Endodermal cell (in vitro differentiated cells): Measurements from ENCODE around the gene PPDPF. TPM values are rescaled to one million over a fixed set of nuclear protein-coding genes. Genes with fewer than 3 reads are reported as not detected.

Experiments
- DNase-seq: peaks from one replicate; pipeline ENCODE4 v3.0.0-alpha.2; 2017
- H3K27ac ChIP-seq: 2 replicates; pipeline ENCODE4 v1.5.1; 2013; ENCODE audit warnings: mild to moderate bottlenecking, low read depth, low read length, moderate library complexity
- H3K27me3 ChIP-seq: 2 replicates; pipeline ENCODE4 v1.6.1; 2013; ENCODE audit warnings: mild to moderate bottlenecking, low read length, moderate library complexity; ENCODE audit not compliant: insufficient read depth, control insufficient read depth, poor library complexity, severe bottlenecking
- H3K36me3 ChIP-seq: 2 replicates; pipeline ENCODE4 v1.7.0; 2013; ENCODE audit warnings: mild to moderate bottlenecking, low read length, moderate library complexity; ENCODE audit not compliant: control insufficient read depth, insufficient read depth
- H3K4me1 ChIP-seq: one replicate; pipeline ENCODE4 v1.7.0; 2013; ENCODE audit warnings: low read length; ENCODE audit not compliant: control insufficient read depth, insufficient read depth
- H3K4me3 ChIP-seq: 2 replicates; pipeline ENCODE4 v1.5.1; 2013; ENCODE audit warnings: mild to moderate bottlenecking, low read length, moderate library complexity
- H3K9ac ChIP-seq: 2 replicates; pipeline ENCODE4 v1.6.1; 2013; ENCODE audit warnings: mild to moderate bottlenecking, low read length, moderate library complexity; ENCODE audit not compliant: poor library complexity, severe bottlenecking; ENCODE audit errors: extremely low read depth
- H3K9me3 ChIP-seq: 2 replicates; pipeline ENCODE4 v1.6.1; 2013; ENCODE audit warnings: mild to moderate bottlenecking, low read length, moderate library complexity; ENCODE audit not compliant: control insufficient read depth
- H3K27ac Mint-ChIP-seq: 2 replicates; pipeline ENCODE4 v1.8.0; 2020; ENCODE audit warnings: mixed read lengths
- H3K27me3 Mint-ChIP-seq: 2 replicates; pipeline ENCODE4 v1.8.0; 2021; ENCODE audit warnings: mild to moderate bottlenecking, mixed read lengths; ENCODE audit not compliant: insufficient read depth
- H3K36me3 Mint-ChIP-seq: 2 replicates; pipeline ENCODE4 v1.8.0; 2020; ENCODE audit warnings: low read depth, mixed read lengths
- H3K4me1 Mint-ChIP-seq: 2 replicates; pipeline ENCODE4 v1.8.0; 2020; ENCODE audit warnings: mixed read lengths
- H3K4me3 Mint-ChIP-seq: 2 replicates; pipeline ENCODE4 v1.8.0; 2020; ENCODE audit warnings: mild to moderate bottlenecking, moderate library complexity, mixed read lengths
- H3K9me3 Mint-ChIP-seq: 2 replicates; pipeline ENCODE4 v1.8.0; 2020; ENCODE audit warnings: mild to moderate bottlenecking, mixed read lengths
- WGBS, 2 experiments: methylation state at CpG; one replicate each; pipeline versions ENCODE4 v1.1.5 to v1.1.7; 2013; ENCODE audit warnings: missing lambda C conversion rate in 2 of 2, mixed read lengths in 1 of 2; ENCODE audit not compliant: insufficient coverage in 1 of 2, insufficient read length in 1 of 2; 5-methylcytosine and 5-hydroxymethylcytosine counted together
- total RNA-seq, 2 donors: library from RNA; stranded (reverse); fragmentation: NEBNext Ultra II Directional in 1 of 2; extraction: Animal tissue kit (Norgen Biotek cat#: 25700) in 1 of 2; gene quantifications; 2 replicates in 1 of 2; 3 replicates in 1 of 2; pipeline ENCODE4 v1.2.1, GENCODE V29; 2021
- TF ChIP-seq, protein P1 (sequence below): fragments of 200-600 bp; sonication (generic); conservative IDR thresholded peaks from 2 replicates; pipeline ENCODE4 v1.5.0; 2021; ENCODE audit warnings: antibody characterized with exemption, mild to moderate bottlenecking

PPDPF gene
- total RNA-seq, 2 donors from 2014 or later, result 247 to 296 TPM

DNA sequence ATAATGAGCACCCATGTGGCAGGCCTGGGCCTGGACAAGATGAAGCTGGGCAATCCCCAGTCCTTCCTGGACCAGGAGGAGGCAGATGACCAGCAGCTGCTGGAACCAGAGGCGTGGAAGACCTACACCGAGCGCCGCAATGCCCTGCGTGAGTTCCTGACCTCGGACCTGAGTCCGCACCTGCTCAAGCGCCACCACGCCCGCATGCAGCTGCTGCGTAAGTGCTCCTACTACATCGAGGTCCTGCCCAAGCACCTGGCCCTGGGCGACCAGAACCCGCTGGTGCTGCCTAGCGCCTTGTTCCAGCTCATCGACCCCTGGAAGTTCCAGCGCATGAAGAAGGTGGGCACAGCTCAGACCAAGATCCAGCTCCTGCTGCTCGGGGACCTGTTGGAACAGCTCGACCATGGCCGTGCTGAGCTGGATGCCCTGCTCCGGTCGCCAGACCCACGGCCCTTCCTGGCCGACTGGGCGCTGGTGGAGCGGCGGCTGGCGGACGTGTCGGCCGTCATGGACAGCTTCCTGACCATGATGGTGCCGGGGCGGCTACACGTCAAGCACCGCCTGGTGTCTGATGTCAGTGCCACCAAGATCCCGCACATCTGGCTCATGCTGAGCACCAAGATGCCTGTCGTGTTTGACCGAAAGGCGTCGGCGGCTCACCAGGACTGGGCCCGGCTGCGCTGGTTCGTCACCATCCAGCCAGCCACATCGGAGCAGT, 35.3 kb downstream of the PPDPF start:
- H3K27ac Mint-ChIP-seq, result no peak overlapping the region
- H3K36me3 Mint-ChIP-seq, result peaks cover 10% of the 10 kb centered on the region
- Histone ChIP-seq H3K27ac (no peak overlapping the region), H3K36me3 (peaks cover 7% of the 10 kb centered on the region), H3K9me3 (no peaks in the 10 kb centered on the region), H3K9ac (no peak overlapping the region), H3K27me3 (no peaks in the 10 kb centered on the region), H3K4me1 (no peaks in the 10 kb centered on the region), H3K4me3 (no peak overlapping the region)
- no peaks in the 10 kb centered on the region for H3K9me3 Mint-ChIP-seq
- no peak for DNase-seq
- TF ChIP-seq, protein P1, sequence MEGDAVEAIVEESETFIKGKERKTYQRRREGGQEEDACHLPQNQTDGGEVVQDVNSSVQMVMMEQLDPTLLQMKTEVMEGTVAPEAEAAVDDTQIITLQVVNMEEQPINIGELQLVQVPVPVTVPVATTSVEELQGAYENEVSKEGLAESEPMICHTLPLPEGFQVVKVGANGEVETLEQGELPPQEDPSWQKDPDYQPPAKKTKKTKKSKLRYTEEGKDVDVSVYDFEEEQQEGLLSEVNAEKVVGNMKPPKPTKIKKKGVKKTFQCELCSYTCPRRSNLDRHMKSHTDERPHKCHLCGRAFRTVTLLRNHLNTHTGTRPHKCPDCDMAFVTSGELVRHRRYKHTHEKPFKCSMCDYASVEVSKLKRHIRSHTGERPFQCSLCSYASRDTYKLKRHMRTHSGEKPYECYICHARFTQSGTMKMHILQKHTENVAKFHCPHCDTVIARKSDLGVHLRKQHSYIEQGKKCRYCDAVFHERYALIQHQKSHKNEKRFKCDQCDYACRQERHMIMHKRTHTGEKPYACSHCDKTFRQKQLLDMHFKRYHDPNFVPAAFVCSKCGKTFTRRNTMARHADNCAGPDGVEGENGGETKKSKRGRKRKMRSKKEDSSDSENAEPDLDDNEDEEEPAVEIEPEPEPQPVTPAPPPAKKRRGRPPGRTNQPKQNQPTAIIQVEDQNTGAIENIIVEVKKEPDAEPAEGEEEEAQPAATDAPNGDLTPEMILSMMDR, result no peak
- H3K4me1 Mint-ChIP-seq, result no peaks in the 10 kb centered on the region
- H3K4me3 Mint-ChIP-seq, result no peak overlapping the region
- no peaks in the 10 kb centered on the region for H3K27me3 Mint-ChIP-seq
- WGBS, 2 experiments, result 94 to 99% methylated on average over 37 to 45 of the region's 45 CpGs

DNA sequence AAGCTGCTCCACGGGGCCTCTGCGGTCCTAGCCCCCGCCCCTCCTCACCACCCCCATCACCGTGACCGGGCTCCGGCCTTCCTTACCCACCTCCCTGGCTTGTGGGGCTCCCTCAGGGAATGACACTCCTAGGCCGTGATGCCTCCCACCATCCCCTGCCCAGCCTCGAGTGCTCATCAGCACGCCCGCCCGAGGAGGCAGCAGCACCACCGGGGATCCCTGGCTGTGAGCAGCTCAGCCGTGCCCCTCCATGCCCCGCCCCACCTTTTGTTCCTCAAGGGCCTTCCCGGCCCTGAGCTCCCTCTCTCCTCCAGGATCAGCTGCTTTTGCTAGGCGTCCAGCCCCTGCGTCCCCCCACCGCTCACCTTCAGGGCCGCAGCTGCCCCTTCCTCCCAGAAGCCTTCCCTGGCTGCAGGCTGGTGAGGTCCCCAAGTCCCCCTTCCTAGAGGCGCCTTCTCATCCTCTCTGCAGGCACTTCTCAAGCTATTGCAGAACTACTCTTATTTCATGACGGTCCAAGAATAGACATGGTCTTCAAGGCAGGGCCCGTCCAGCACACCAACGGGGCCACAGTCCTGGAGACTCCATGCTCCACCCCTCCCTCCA, 36.4 kb downstream of the PPDPF start:
- no peaks in the 10 kb centered on the region for H3K27me3 Mint-ChIP-seq
- H3K9me3 ChIP-seq, result no peaks in the 10 kb centered on the region
- TF ChIP-seq, protein P1, result no peak
- H3K9ac ChIP-seq, result no peak overlapping the region
- WGBS, 2 experiments, result 71 to 78% methylated on average over 10 to 23 of the region's 23 CpGs
- H3K4me3 ChIP-seq, result no peak overlapping the region
- H3K36me3 ChIP-seq, result peaks cover 7% of the 10 kb centered on the region
- H3K9me3 Mint-ChIP-seq, result no peaks in the 10 kb centered on the region
- no peak for DNase-seq
- no peaks in the 10 kb centered on the region for H3K27me3 ChIP-seq
- H3K4me1 ChIP-seq, result no peaks in the 10 kb centered on the region
- H3K27ac ChIP-seq, result no peak overlapping the region
- no peak overlapping the region for H3K4me3 Mint-ChIP-seq
- H3K4me1 Mint-ChIP-seq, result no peaks in the 10 kb centered on the region
- H3K27ac Mint-ChIP-seq, result no peak overlapping the region
- H3K36me3 Mint-ChIP-seq, result peaks cover 12% of the 10 kb centered on the region

DNA sequence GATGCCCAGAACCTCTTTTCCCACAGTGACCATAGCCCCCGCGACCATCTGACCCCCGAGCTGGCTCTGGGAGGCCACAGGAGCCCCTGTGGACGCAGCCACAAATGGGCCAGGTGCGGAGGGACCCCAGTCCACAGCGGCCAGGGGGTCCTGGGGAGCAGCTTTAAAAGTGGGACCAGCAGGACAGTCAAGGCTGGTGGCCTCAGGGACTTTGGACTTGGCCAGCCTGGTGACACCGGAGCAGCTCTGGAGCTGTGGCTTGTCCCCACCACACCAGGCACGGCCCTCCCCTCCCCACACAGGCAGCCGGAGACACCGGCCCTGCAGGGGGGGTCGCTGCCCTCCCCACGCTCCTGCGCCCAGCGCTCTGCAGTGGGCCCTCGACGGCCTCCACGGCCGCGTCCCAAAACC, 36.9 kb downstream of the PPDPF start:
- 93 to 96% methylated on average over 10 to 19 of the region's 19 CpGs for WGBS, 2 experiments
- Mint-ChIP-seq H3K9me3 (no peaks in the 10 kb centered on the region), H3K27ac (no peak overlapping the region), H3K27me3 (no peaks in the 10 kb centered on the region), H3K4me1 (no peaks in the 10 kb centered on the region), H3K4me3 (no peak overlapping the region), H3K36me3 (peaks cover 12% of the 10 kb centered on the region)
- DNase-seq, result no peak
- no peaks in the 10 kb centered on the region for H3K4me1 ChIP-seq
- no peaks in the 10 kb centered on the region for H3K9me3 ChIP-seq
- no peak overlapping the region for H3K9ac ChIP-seq
- no peaks in the 10 kb centered on the region for H3K27me3 ChIP-seq
- TF ChIP-seq, protein P1, result no peak
- peaks cover 7% of the 10 kb centered on the region for H3K36me3 ChIP-seq
- no peak overlapping the region for H3K4me3 ChIP-seq
- no peak overlapping the region for H3K27ac ChIP-seq
